Left renal pelvis (tissue), 4 donors: ENCODE results near the gene LYST. TPM values are rescaled to one million over a fixed set of nuclear protein-coding genes. Genes with fewer than 3 reads are reported as not detected.
"Not testable (repeated sequence)": the region's sequence is repeated elsewhere in the genome, so short reads cannot be mapped to it uniquely, and the experiment has no call there.

Experiments
- DNase-seq, 4 donors: peaks; one replicate each; pipeline ENCODE4 v3.0.0-alpha.2; 2013; ENCODE audit warnings: low read depth in 4 of 4, low spot score in 3 of 4
- polyA plus RNA-seq, 4 donors: library from polyadenylated mRNA; unstranded; fragments of 120-200 nt; gene quantifications; one replicate each; pipeline ENCODE4 v1.2.1, GENCODE V29; 2013; ENCODE audit not compliant: insufficient read length in 4 of 4

Gene LYST
- polyA plus RNA-seq, 4 donors, result 8.2 to 14.6 (median 11.5) TPM

- no peak for DNase-seq
These were observed 3.0 kb downstream of the LYST start for GRCh38 chr1:235863699-235864093.

GRCh38 chr1:235861857-235862256 lies 4.8 kb downstream of the LYST start:
- DNase-seq, result no peak

GRCh38 chr1:235860829-235861228 lies 5.9 kb downstream of the LYST start:
- DNase-seq, result no peak

- no peak for DNase-seq
These were observed 6.9 kb downstream of the LYST start for GRCh38 chr1:235859789-235860188.

- DNase-seq, result no peak
These were observed 7.9 kb downstream of the LYST start for GRCh38 chr1:235858766-235859165.

- DNase-seq, result no peak
These were observed 8.9 kb downstream of the LYST start for GRCh38 chr1:235857756-235858155.

- no peak for DNase-seq
These were observed 10.8 kb downstream of the LYST start for GRCh38 chr1:235855811-235856429.

GRCh38 chr1:235854347-235854746 lies 12.4 kb downstream of the LYST start:
- no peak for DNase-seq

GRCh38 chr1:235853653-235854052 lies 13.1 kb downstream of the LYST start:
- no peak for DNase-seq

GRCh38 chr1:235852887-235853286 lies 13.8 kb downstream of the LYST start:
- no peak for DNase-seq

GRCh38 chr1:235851939-235852338 lies 14.8 kb downstream of the LYST start:
- DNase-seq, result no peak

GRCh38 chr1:235848251-235848650 lies 18.5 kb downstream of the LYST start:
- not testable (repeated sequence) for DNase-seq

GRCh38 chr1:235845656-235846107 lies 21.0 kb downstream of the LYST start:
- DNase-seq, result not testable (repeated sequence)

- DNase-seq, result no peak
These were observed 21.9 kb downstream of the LYST start for GRCh38 chr1:235844776-235845175.

- peak in 1 of 4 donors; percentile 17 for DNase-seq
These were observed 23.2 kb downstream of the LYST start for GRCh38 chr1:235843461-235843961.

GRCh38 chr1:235841938-235842545 lies 24.7 kb downstream of the LYST start:
- no peak for DNase-seq

GRCh38 chr1:235838021-235838420 lies 28.7 kb downstream of the LYST start:
- DNase-seq, result no peak

GRCh38 chr1:235835226-235835625 lies 31.5 kb downstream of the LYST start:
- no peak for DNase-seq

GRCh38 chr1:235834620-235835019 lies 32.1 kb downstream of the LYST start:
- peak in 3 of 4 donors; percentile 5 to 25 (median 14) for DNase-seq

- DNase-seq, result no peak
These were observed 34.7 kb downstream of the LYST start for GRCh38 chr1:235832011-235832410.

- DNase-seq, result no peak
These were observed 35.6 kb downstream of the LYST start for GRCh38 chr1:235831148-235831547.
